HepG2 (cell line): ENCODE measurements around the gene TTYH1. TPM values are rescaled to one million over a fixed set of nuclear protein-coding genes. Genes with fewer than 3 reads are reported as not detected.

ENCODE experiments used
- ATAC-seq: fragments of 200-7000 bp; cut with Tn5 transposase; 3 replicates; pipeline ENCODE4 v1.9.1; 2020; ENCODE audit warnings: mild to moderate bottlenecking, moderate library complexity
- BruUV-seq: library from RNA; stranded (reverse); fragments of 400-500 nt; replicated peaks from 2 replicates; lab custom pipeline; 2021; lab: Mats Ljungman, UMichigan
- CTCF ChIA-PET: fragments of 300-600 bp; formaldehyde crosslinking; extraction: SDS; loops from one replicate; lab custom pipeline; 2021; ENCODE audit warnings: low total read pairs, inconsistent platforms, low intra/inter-chr PET ratio; lab: Yijun Ruan, JAX
- POLR2A ChIA-PET: fragments of 350-600 bp; sonication (Branson Sonifier 250); formaldehyde crosslinking; loops from one replicate; lab custom pipeline; 2020; ENCODE audit warnings: antibody characterized with exemption, inconsistent platforms; lab: Yijun Ruan, JAX
- DNase-seq: peaks from one replicate; pipeline ENCODE4 v3.0.0-alpha.2; 2015; ENCODE audit warnings: low spot score
- FAIRE-seq: peaks from 3 replicates; lab custom pipeline; 2011; peaks lifted over from hg19 to GRCh38; lab: Jason Lieb, UNC
- H2AFZ ChIP-seq: one replicate; pipeline ENCODE4 v1.6.1; 2011; ENCODE audit warnings: low read length, inconsistent platforms
- H3K27ac ChIP-seq: fragments of 300-600 bp; 3 replicates; pipeline ENCODE4 v1.8.0; 2011; ENCODE audit warnings: mixed run types, mild to moderate bottlenecking, mixed read lengths, low read length, inconsistent platforms; ENCODE audit not compliant: insufficient read depth; ENCODE audit errors: extremely low read length
- H3K27me3 ChIP-seq, 2 experiments: fragments of 200-600 bp in 1 of 2; 2 replicates in 1 of 2; 3 replicates in 1 of 2; pipeline versions ENCODE4 v1.6.0 to v1.8.0; 2011; ENCODE audit warnings: low read length in 2 of 2, mild to moderate bottlenecking in 2 of 2, moderate library complexity in 2 of 2, inconsistent platforms in 1 of 2; ENCODE audit not compliant: insufficient read depth in 2 of 2, control insufficient read depth in 1 of 2
- H3K36me3 ChIP-seq, 2 experiments: fragments of 200-600 bp in 1 of 2; replicated peaks in 1 of 2; 2 replicates in 1 of 2; 3 replicates in 1 of 2; pipeline versions ENCODE4 v1.5.1 to v1.8.0; 2011; ENCODE audit warnings: low read length in 2 of 2, inconsistent platforms in 1 of 2; ENCODE audit not compliant: insufficient read depth in 2 of 2, control insufficient read depth in 1 of 2
- H3K4me1 ChIP-seq: 2 replicates; pipeline ENCODE4 v1.5.1; 2012; ENCODE audit warnings: low read length, inconsistent platforms; ENCODE audit not compliant: insufficient read depth
- H3K4me2 ChIP-seq: 2 replicates; pipeline ENCODE4 v1.6.0; 2011; ENCODE audit warnings: low read depth, low read length, inconsistent platforms
- H3K4me3 ChIP-seq, 3 experiments: fragments of 200-600 bp in 1 of 3; sonication (generic), shearing (Covaris generic) in 1 of 3; replicated peaks in 1 of 3; 2 replicates each; pipeline ENCODE4 v1.5.1; 2011 to 2016; ENCODE audit warnings: low read length in 3 of 3, inconsistent platforms in 2 of 3, low read depth in 2 of 3, mild to moderate bottlenecking in 2 of 3, control low read depth in 1 of 3, mixed read lengths in 1 of 3; ENCODE audit not compliant: insufficient read depth in 1 of 3
- H3K79me2 ChIP-seq: one replicate; pipeline ENCODE4 v1.6.1; 2011; ENCODE audit warnings: low read length, inconsistent platforms; ENCODE audit not compliant: insufficient read depth
- H3K9ac ChIP-seq: 2 replicates; pipeline ENCODE4 v1.6.0; 2011; ENCODE audit warnings: mild to moderate bottlenecking, low read depth, low read length, inconsistent platforms; ENCODE audit not compliant: insufficient read depth
- H3K9me3 ChIP-seq: 2 replicates; pipeline ENCODE4 v1.5.1; 2012; ENCODE audit warnings: mild to moderate bottlenecking, low read length
- H4K20me1 ChIP-seq: 2 replicates; pipeline ENCODE4 v1.6.0; 2011; ENCODE audit warnings: inconsistent platforms, mild to moderate bottlenecking, low read length, moderate library complexity; ENCODE audit not compliant: insufficient read depth
- ISL2 ChIP-seq: sonication (generic); formaldehyde crosslinking; IDR thresholded peaks from 2 replicates; pipeline ENCODE4 v1.5.0; 2020; ENCODE audit warnings: missing genetic modification reagents
- MEIS2 ChIP-seq: sonication (generic); formaldehyde crosslinking; IDR thresholded peaks from 2 replicates; pipeline ENCODE4 v1.9.0; 2021; ENCODE audit warnings: mild to moderate bottlenecking, missing genetic modification reagents
- NFKBIZ ChIP-seq: IDR thresholded peaks from 2 replicates; pipeline ENCODE4 v1.6.1; 2018; ENCODE audit warnings: missing genetic modification reagents, missing compliant biosample characterization
- NR2F6 ChIP-seq, 2 experiments: IDR thresholded peaks; 2 replicates each; pipeline ENCODE4 v1.6.1; 2016; ENCODE audit warnings: antibody characterized with exemption in 1 of 2, mild to moderate bottlenecking in 1 of 2
- RFX3 ChIP-seq: IDR thresholded peaks from 2 replicates; pipeline ENCODE4 v1.6.1; 2016; ENCODE audit warnings: missing biosample characterization, missing genetic modification reagents
- SATB2 ChIP-seq: sonication (generic); formaldehyde crosslinking; IDR thresholded peaks from 2 replicates; pipeline ENCODE4 v1.5.0; 2020; ENCODE audit warnings: missing genetic modification reagents
- SP1 ChIP-seq, 2 experiments: fragments of 450-650 bp in 1 of 2; sonication (generic) in 1 of 2; formaldehyde crosslinking in 1 of 2; IDR thresholded peaks; 2 replicates each; pipeline versions ENCODE4 v1.4.0 to v1.6.1; 2016 to 2020; ENCODE audit warnings: missing genetic modification reagents in 1 of 2
- TCF7 ChIP-seq: sonication (generic); IDR thresholded peaks from 2 replicates; pipeline ENCODE4 v1.6.1; 2016; ENCODE audit warnings: antibody characterized with exemption, low read depth
- ZMYM2 ChIP-seq: sonication (generic); formaldehyde crosslinking; IDR thresholded peaks from 2 replicates; pipeline ENCODE4 v1.8.0; 2022; ENCODE audit warnings: mild to moderate bottlenecking, missing genetic modification reagents
- ZNF138 ChIP-seq: sonication (generic); formaldehyde crosslinking; IDR thresholded peaks from 2 replicates; pipeline ENCODE4 v1.5.0; 2020; ENCODE audit warnings: mild to moderate bottlenecking, low read depth, missing genetic modification reagents
- ZNF224 ChIP-seq: sonication (generic); formaldehyde crosslinking; IDR thresholded peaks from 2 replicates; pipeline ENCODE4 v1.5.0; 2020; ENCODE audit warnings: mild to moderate bottlenecking, missing genetic modification reagents
- ZNF367 ChIP-seq: sonication (generic); formaldehyde crosslinking; IDR thresholded peaks from 2 replicates; pipeline ENCODE4 v1.4.0; 2020; ENCODE audit warnings: missing genetic modification reagents, borderline replicate concordance
- ZNF564 ChIP-seq: sonication (generic); formaldehyde crosslinking; IDR thresholded peaks from 2 replicates; pipeline ENCODE4 v1.8.1; 2023; ENCODE audit warnings: mild to moderate bottlenecking, missing genetic modification reagents
- WGBS: methylation state at CpG from one replicate; pipeline ENCODE4 v1.1.6; 2017; ENCODE audit warnings: low lambda C conversion rate; 5-methylcytosine and 5-hydroxymethylcytosine counted together
- in situ Hi-C: cut with HindIII; loops from 2 replicates; pipeline ENCODE4 v1.10.0; 2017; ENCODE audit warnings: low pct_unique_long_range_greater_than_20kb; ENCODE audit not compliant: extremely low pct_ligation_motif_present
- intact Hi-C: fragments of 100-400 bp; cut with micrococcal nuclease; formaldehyde crosslinking; loops from one replicate; pipeline ENCODE4 v1.10.0; 2022; ENCODE audit not compliant: unreplicated experiment
- polyA plus RNA-seq, 8 experiments: library from polyadenylated mRNA; depleted of rRNA in 3 of 8; stranded (reverse) in 7 of 8; unstranded in 1 of 8; fragments of >200 nt; fragmentation: Illumina TruSeq in 4 of 8; extraction: Trizol in 4 of 8; gene quantifications; 2 replicates each; pipeline versions ENCODE4 v1.2.1 to v1.2.3, GENCODE V29; 2011 to 2016; ENCODE audit warnings: low read depth in 4 of 8, missing spikeins in 1 of 8, mixed read lengths in 1 of 8; ENCODE audit not compliant: insufficient read depth in 1 of 8
- total RNA-seq, 5 experiments: library from RNA; depleted of rRNA; stranded (reverse); fragments of >200 nt; fragmentation: Illumina TruSeq; extraction: Trizol; gene quantifications; 2 replicates each; pipeline ENCODE4 v1.2.3, GENCODE V29; 2016; ENCODE audit warnings: low read depth in 1 of 5

TTYH1 gene
- total and polyA plus RNA-seq, 2 of the 13 experiments (the other 11 are each of a cell fraction or from before 2014, with no cell fraction given): 6.9 to 19.9 TPM

DNA sequence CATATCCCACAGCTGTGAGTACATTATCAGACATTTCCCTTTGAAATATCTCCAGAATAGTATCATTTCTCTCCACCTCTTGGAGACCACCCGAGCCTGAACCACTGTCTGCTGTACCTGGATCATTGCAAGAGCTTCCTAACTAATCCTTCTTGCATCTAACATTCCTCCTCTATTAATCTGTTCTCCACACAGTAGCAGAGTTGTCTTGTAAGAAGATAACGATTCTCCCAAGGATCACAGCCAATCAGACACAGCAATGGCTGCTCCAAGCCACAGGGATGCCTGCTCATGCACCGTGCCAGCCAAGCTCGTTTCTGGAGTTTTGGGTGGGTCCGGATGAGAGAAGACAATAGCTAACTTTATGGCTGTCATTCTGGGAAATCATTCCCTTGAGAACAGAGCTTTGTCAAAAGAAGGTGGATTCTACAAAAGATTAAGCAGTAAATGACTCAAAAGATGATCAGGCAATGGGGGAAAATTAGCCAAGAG is 36.0 kb upstream of the TTYH1 start:
- FAIRE-seq (no peak), ATAC-seq (no peak), DNase-seq (no peak)
- TF ChIP-seq ZNF564 (no peak), ZNF138 (CRISPR knock-in tag) (no peak), RFX3 (no peak), ZNF367 (no peak), TCF7 (no peak), SP1 (IDR thresholded peaks at IDR 0.05) (no peak), SP1 (CRISPR knock-in tag; IDR thresholded peaks at IDR 0.05) (no peak), MEIS2 (no peak), NR2F6 (IDR thresholded peaks at IDR 0.05) (no peak), NR2F6 (CRISPR knock-in tag; IDR thresholded peaks at IDR 0.05) (no peak), NFKBIZ (no peak), ISL2 (no peak), SATB2 (CRISPR knock-in tag) (no peak), ZMYM2 (no peak), ZNF224 (CRISPR knock-in tag) (no peak)
- 0% methylated on average over 5 of the region's 5 CpGs for WGBS
- Histone ChIP-seq H3K79me2 (no peaks in the 10 kb centered on the region), H3K27ac (no peak overlapping the region), H3K27me3 (peaks cover 0 to 4% of the 10 kb centered on the region in 2 experiments; a peak in 1 of 5 replicates), H3K4me2 (no peak overlapping the region), H3K4me1 (no peaks in the 10 kb centered on the region), H3K9ac (no peak overlapping the region), H4K20me1 (no peaks in the 10 kb centered on the region), H2AFZ (no peak overlapping the region), H3K36me3 (no peaks in the 10 kb centered on the region), H3K4me3 (no peak overlapping the region), H3K9me3 (no peaks in the 10 kb centered on the region)
- in situ Hi-C loops: no loop called here
- intact Hi-C loops: no loop called here
- no TSS peak for BruUV-seq
- POLR2A ChIA-PET: interaction anchor here (1.0 kb wide), 1 partner anchor 9 kb away, joined by 4 read pairs; no protein-coding TSS in a partner anchor
- CTCF ChIA-PET: no interaction called here
